UCSD-AML1 (cell line): ENCODE results near the gene OPCML.

Experiments used
- DNase-seq: peaks from one replicate; lab custom pipeline; 2025; ENCODE audit not compliant: unreplicated experiment; lab: John Stamatoyannopoulos, UW

OPCML gene

DNA sequence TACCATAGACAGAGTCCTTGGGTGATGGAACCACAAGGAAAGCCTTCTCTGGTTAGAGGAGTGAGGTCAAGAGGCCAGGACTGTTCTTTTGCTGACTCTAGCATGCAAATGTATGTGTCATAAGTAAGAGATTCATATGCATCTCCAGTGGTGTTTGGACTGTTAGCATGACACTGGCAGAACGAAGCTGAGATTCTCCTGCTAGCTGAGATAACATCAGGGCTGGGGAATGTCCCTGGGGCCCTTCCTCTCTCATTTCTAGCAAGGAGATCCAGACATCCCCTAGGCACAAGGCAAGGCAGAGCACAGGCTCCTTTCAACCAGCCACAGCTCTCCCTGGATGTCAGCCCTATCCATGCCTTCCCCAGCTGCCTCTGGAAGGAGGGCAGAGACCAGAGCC, 711.3 kb downstream of the OPCML start:
- no peak for DNase-seq

DNA sequence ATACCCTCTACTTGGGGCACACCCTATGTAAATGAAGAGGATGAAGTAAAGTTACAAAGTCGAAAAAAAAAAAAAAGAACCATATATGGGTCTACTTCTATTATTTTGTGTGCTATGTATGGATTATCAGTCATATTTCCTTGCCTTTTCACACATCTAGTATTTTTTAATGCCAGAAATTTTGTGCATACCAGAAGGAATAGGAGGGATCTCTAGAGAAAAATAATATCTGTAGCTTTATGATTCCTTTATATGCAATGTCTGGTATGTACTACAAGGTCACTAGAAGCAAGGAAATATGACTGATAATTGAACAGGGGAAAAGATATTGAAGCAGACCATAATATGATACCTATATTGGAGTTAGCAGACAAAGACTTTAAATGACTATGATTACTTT, 713.4 kb downstream of the OPCML start:
- no peak for DNase-seq

DNA sequence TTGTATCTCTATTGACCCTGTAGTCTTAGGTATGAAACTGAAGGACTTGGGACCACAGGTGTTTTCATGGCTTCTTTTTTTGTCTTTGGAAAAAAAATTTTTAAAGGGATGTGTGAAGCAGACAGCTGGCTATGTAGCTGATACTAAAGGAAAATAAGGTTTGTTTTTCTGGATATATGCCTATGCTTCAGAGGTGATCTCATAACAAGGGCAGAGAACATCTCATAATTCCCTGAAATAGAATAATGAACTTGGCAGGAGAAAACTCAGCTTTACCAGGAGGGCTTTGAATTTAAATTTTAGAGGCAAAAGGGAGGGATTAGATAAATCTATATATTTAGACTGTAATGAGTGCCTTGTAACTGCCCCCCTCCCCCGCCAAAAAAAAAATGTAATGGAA, 714.9 kb downstream of the OPCML start:
- no peak for DNase-seq

DNA sequence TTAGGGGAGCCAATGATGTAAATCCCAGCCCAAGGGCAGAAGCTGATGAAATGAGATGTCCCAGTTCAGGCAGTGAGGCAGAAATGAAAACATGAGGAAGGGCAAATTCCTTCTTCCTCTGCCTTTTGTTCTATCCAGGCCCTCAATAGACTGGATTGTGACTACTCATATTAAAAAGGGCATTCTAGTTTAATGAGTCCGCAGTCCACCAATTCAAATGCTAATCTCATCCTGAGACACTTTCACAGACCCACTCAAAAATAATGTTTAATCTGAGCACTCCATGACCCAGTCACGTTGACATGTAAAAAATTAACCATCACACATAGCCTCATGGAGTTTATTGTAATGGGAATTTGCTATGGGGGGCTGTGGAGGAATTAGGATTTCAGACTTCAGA, 717.9 kb downstream of the OPCML start:
- no peak for DNase-seq

- no peak for DNase-seq
These were observed 720.7 kb downstream of the OPCML start for GRCh38 chr11:132811649-132812048.

GRCh38 chr11:132809070-132809469, 723.2 kb downstream of the OPCML start:
- no peak for DNase-seq

DNA sequence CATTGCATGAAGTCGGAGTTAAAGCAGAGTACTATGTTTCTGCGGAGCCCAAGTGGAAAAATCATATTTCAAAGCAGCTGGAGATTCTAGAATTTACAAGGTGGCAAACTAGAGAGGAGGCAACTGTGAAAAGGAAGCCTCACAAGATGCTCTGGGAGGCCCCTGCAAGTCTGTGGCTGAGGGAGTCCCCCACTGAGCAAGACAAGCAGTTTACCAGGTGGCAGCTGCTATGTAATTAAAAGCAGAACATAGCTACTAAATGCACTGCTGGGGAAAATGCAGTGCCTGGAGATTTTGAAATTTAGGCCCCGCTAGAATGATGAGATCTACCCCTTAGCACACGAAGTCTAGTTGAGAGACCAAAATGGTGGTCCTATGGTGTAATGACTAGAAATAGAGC, 728.0 kb downstream of the OPCML start:
- no peak for DNase-seq

DNA sequence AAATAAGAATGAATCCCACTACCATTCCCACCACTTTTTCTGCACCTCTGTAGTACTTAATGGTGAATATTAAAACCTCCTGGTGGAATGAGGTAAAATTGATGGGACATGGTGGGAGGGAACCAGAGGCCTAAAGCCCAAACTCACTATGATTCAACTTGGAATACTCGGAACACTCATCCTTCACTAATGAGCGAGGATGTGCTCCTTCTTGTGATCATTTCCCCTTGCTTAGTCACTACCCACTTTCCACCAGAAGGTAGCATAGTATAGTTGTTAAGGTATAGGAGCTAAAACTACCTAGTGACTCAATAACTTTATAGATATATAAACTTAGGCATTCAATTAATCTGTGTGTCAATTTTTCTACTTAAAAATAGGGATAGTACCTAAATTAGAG, 728.9 kb downstream of the OPCML start:
- no peak for DNase-seq

DNA sequence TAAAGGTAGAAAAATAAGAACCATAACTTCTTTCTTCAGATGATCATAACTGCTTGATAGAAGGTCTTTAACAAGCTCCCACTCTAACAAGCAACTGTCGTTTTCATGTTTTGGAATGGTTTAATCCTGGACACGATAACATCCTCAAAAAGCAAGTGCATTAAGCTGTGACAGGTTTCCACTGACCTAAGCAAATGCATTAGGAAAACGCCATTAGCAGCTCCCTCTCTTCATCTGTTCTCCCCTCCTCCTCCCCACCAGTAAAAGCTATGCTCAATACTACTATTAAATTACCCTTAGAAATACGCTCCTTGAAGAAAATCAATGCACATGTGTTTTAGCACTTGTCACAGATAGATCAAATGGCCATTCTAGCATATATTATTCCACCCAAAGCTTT, 729.4 kb downstream of the OPCML start:
- no peak for DNase-seq

DNA sequence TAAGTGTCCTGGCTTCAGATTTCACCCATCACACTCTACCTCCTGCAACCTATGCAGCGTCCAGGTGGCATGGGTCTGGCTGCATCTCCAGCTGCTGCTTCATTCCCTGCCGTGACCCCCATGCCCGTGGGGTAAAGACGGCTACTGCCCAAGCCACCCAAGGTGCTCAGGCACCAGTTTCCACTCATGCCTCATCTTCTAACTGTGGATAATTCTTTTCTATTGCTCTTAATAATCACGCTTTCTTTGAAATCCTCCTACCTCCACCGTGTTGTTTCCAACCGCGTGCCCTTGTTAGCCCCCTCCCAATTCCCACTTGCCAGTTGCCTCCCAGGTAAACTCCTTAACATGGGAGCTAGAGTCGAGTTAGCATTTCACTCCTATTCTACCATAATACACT, 738.5 kb downstream of the OPCML start:
- DNase-seq: no peak

- DNase-seq: no peak
These were observed 739.8 kb downstream of the OPCML start for GRCh38 chr11:132792341-132793140.

GRCh38 chr11:132790971-132791370, 741.3 kb downstream of the OPCML start:
- DNase-seq: no peak

GRCh38 chr11:132790466-132790865, 741.8 kb downstream of the OPCML start:
- DNase-seq: no peak

DNA sequence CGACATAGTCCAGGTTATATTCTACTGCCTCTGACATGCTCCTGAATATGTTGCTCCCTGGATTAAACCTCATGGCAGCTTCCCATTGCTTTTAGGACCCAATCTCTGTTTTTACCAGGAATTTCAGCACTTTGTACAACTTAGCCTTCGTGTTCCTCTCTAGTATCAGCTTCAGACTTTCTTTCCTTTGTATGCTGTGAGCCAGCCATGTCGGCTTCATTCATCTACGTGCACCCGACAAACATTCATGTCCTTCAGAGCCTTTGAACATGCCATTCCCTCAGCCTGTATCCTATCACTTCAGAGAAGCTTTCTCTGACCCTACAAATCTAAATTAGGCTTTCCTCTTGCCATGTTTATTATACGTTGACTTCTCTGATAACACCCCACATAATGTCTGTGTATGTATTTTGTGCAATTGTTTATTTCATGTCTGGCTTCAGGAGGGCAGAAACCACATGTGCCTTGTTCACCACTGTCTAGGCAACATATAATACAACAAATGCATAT, 743.4 kb downstream of the OPCML start:
- no peak for DNase-seq

DNA sequence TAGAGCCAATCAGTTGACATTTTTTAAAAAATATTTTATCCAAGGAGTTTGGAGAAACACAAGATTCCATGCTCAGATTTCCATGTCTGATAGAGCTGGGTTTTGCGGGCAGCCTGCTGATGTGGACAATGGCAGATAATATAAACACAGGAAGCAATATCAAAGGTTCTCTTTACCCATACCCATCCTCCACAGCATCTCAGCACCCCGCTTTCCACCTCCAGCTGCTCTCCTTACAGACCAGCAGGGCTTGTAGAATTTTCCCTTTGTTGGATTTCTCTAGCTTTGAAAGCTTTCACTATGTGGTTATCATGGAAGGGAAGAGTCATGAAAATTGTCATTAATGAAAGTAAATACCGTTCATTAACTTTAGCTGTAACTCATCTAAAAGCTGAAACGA, 746.4 kb downstream of the OPCML start:
- no peak for DNase-seq

- DNase-seq: no peak
These were observed 747.9 kb downstream of the OPCML start for GRCh38 chr11:132784441-132784840.

DNA sequence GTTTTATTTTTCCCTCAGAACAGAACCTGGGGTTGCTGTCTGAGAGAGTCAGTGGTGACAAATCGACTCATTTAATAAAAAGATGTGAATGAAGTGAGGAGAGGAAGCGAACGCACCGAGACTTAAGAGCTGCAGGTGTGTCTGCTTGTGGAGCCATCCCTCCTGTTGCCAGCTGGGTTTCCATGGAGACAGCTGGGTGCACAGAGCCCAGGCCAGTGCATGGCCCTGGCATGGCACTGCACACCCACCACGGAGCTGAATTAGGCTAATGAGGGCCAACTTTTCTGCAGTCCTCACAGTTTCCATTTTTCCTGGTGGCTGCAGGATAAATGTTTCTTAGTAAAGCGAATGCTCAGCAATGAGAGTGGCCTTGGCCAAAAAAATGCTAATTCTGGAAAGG, 750.2 kb downstream of the OPCML start:
- no peak for DNase-seq

DNA sequence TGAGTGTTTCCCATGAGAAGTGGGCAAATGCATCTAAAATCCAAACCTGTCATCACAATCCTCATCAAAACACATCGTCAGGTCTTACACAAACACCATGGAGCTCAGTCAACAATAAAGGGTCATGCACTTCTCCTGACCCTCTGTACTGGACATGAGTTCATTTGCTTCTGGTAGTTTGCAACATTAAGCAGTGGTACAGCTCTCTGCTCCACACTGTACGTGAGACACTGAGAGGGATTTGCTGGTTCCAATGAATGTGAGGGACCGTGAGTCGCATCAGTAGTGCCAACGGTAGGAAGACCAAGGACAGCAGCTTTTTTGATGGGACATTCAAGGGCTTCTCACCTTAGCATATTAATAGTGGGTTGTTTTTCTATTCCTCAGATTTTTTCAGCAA, 752.3 kb downstream of the OPCML start:
- no peak for DNase-seq

GRCh38 chr11:132779497-132779896, 752.8 kb downstream of the OPCML start:
- no peak for DNase-seq

- DNase-seq: no peak
These were observed 755.0 kb downstream of the OPCML start for GRCh38 chr11:132777067-132777975.

DNA sequence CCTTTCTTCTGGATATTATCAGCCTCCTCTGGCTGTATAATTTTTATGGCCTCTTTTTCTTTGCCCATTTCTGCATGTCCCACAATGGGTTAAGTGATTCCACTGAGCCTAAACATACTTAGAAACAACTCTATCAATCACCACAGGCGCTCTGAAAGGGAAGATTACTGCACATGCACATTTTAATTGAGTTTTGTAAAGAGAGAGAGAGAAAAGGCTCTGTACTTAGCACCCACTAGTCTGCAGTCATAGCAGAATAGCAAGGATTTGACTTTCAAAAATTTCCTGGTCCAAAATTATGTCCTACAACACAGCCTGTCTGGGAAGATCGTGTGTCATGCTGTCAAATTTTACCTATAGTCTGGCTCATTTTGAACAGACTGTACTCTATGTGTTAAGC, 758.5 kb downstream of the OPCML start:
- no peak for DNase-seq
